ENCODE measurements around the gene SOX6.

SOX6 gene

GRCh38 chr11:16261836-16262644 lies 94.3 kb downstream of the SOX6 start:
- no peaks in the 10 kb centered on the region for H3K36me3 Mint-ChIP-seq (ENCODE audit: low read depth)
- H3K27ac Mint-ChIP-seq: no peak overlapping the region
- H3K4me1 Mint-ChIP-seq (ENCODE audit: low read depth): no peaks in the 10 kb centered on the region
- DNase-seq (ENCODE audit: low spot score): no peak
- no peak overlapping the region for H3K4me3 Mint-ChIP-seq
- H3K9me3 Mint-ChIP-seq: peaks cover 1% of the 10 kb centered on the region
- no peaks in the 10 kb centered on the region for H3K27me3 Mint-ChIP-seq (ENCODE audit: low read depth)

- Mint-ChIP-seq H3K27ac (no peak overlapping the region), H3K36me3 (ENCODE audit: low read depth) (no peaks in the 10 kb centered on the region), H3K27me3 (ENCODE audit: low read depth) (no peaks in the 10 kb centered on the region), H3K4me1 (ENCODE audit: low read depth) (no peaks in the 10 kb centered on the region), H3K9me3 (peaks cover 22% of the 10 kb centered on the region), H3K4me3 (no peak overlapping the region)
- no peak for DNase-seq (ENCODE audit: low spot score)
These were observed 104.0 kb downstream of the SOX6 start for GRCh38 chr11:16252373-16252772.

- Mint-ChIP-seq H3K9me3 (peaks cover 9% of the 10 kb centered on the region), H3K27ac (no peak overlapping the region), H3K4me3 (no peak overlapping the region), H3K36me3 (ENCODE audit: low read depth) (no peaks in the 10 kb centered on the region), H3K27me3 (ENCODE audit: low read depth) (no peaks in the 10 kb centered on the region), H3K4me1 (ENCODE audit: low read depth) (no peaks in the 10 kb centered on the region)
- DNase-seq (ENCODE audit: low spot score): no peak
These were observed 108.1 kb downstream of the SOX6 start for GRCh38 chr11:16248248-16248647.

- DNase-seq (ENCODE audit: low spot score): no peak
- no peaks in the 10 kb centered on the region for H3K4me1 Mint-ChIP-seq (ENCODE audit: low read depth)
These were observed 113.5 kb downstream of the SOX6 start for GRCh38 chr11:16242806-16243205.

DNA sequence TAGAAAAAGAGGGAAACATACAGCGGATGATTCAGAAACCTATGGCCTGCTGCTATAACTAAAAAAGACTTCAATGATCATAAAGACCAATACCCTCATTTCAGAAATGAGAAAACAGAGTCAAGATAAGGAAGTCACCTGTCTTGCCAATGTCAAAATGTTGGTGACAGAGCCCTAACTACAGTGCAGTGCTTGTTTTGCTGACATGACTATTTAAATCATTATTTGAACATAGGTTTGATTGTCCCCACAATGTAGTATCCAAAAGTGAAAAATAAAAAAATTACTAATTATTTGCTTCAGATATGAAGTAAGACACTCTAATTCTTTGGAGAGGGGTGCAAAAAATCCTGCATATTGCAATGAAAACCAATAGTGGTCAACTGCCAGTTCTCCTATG lies 115.7 kb downstream of the SOX6 start:
- H3K27me3 Mint-ChIP-seq (ENCODE audit: low read depth): no peaks in the 10 kb centered on the region
- no peaks in the 10 kb centered on the region for H3K9me3 Mint-ChIP-seq
- no peak overlapping the region for H3K27ac Mint-ChIP-seq
- no peak for DNase-seq (ENCODE audit: low spot score)
- no peaks in the 10 kb centered on the region for H3K4me1 Mint-ChIP-seq (ENCODE audit: low read depth)
- no peak overlapping the region for H3K4me3 Mint-ChIP-seq
- no peaks in the 10 kb centered on the region for H3K36me3 Mint-ChIP-seq (ENCODE audit: low read depth)

More at GRCh38 chr11:16242806-16243205, 113.5 kb downstream of the SOX6 start:
- no peaks in the 10 kb centered on the region for H3K9me3 Mint-ChIP-seq
- H3K27ac Mint-ChIP-seq: no peak overlapping the region
- H3K36me3 Mint-ChIP-seq (ENCODE audit: low read depth): no peaks in the 10 kb centered on the region
- H3K4me3 Mint-ChIP-seq: no peak overlapping the region
- H3K27me3 Mint-ChIP-seq (ENCODE audit: low read depth): no peaks in the 10 kb centered on the region

DNA sequence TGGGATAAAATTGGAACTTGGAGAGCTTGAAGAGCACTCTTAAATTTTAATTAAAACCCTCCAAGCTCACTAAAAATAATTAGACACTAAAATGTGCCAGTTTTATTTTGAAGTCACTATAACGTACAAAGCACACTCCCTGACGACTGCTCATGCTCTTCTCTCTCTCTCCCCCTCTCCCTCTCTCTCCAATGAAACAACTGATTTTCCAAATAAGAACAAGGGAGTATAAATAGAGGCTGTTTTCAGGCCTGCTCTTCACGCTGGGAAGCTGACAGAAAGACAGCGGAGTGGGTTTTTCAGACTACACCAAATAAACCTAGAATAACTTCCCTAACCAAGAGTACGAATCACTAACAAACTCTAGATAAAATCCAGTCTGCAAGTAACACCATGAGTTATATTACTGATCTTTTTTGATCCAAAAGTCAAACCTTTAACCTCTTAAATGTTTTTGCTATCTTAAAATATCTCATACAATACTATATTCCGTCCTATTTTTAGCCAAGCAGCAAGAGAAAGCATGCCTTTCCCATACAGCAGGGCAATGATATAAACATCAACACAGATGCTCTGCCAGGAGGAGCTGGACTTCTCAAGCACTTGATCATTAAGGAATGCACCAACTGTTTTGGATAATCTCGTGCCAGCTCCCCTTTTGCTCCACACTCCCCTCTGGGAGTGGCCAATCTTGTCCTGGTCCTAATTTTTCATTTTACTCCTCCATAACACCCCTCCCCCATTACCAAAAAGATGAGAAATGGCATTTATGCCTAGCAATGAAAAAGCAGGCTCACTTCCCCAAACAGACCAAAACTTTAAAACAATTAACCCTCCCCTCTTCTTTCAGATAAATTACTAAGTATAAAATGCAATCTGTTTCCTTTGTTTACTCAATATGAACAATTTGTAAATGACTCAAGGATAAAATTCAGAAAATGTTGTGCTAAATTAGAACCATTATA lies 116.9 kb downstream of the SOX6 start:
- no peaks in the 10 kb centered on the region for H3K9me3 Mint-ChIP-seq
- H3K27ac Mint-ChIP-seq: no peak overlapping the region
- H3K4me3 Mint-ChIP-seq: no peak overlapping the region

GRCh38 chr11:16226245-16226644 lies 130.1 kb downstream of the SOX6 start:
- no peak overlapping the region for H3K27ac Mint-ChIP-seq
- H3K27me3 Mint-ChIP-seq (ENCODE audit: low read depth): no peaks in the 10 kb centered on the region
- no peaks in the 10 kb centered on the region for H3K4me1 Mint-ChIP-seq (ENCODE audit: low read depth)
- no peak overlapping the region for H3K4me3 Mint-ChIP-seq
- DNase-seq (ENCODE audit: low spot score): no peak
- no peaks in the 10 kb centered on the region for H3K9me3 Mint-ChIP-seq
- H3K36me3 Mint-ChIP-seq (ENCODE audit: low read depth): no peaks in the 10 kb centered on the region

More for the DNA sequence above, 116.9 kb downstream of the SOX6 start:
- Mint-ChIP-seq H3K4me1 (ENCODE audit: low read depth) (no peaks in the 10 kb centered on the region), H3K36me3 (ENCODE audit: low read depth) (no peaks in the 10 kb centered on the region), H3K27me3 (ENCODE audit: low read depth) (no peaks in the 10 kb centered on the region)
- no peak for DNase-seq (ENCODE audit: low spot score)

GRCh38 chr11:16225623-16226022 lies 130.7 kb downstream of the SOX6 start:
- Mint-ChIP-seq H3K27me3 (ENCODE audit: low read depth) (no peaks in the 10 kb centered on the region), H3K36me3 (ENCODE audit: low read depth) (no peaks in the 10 kb centered on the region), H3K27ac (no peak overlapping the region), H3K4me1 (ENCODE audit: low read depth) (no peaks in the 10 kb centered on the region), H3K4me3 (no peak overlapping the region), H3K9me3 (no peaks in the 10 kb centered on the region)
- DNase-seq (ENCODE audit: low spot score): no peak

GRCh38 chr11:16223558-16223957 lies 132.8 kb downstream of the SOX6 start:
- Mint-ChIP-seq H3K27ac (no peak overlapping the region), H3K36me3 (ENCODE audit: low read depth) (no peaks in the 10 kb centered on the region), H3K27me3 (ENCODE audit: low read depth) (no peaks in the 10 kb centered on the region), H3K4me1 (ENCODE audit: low read depth) (no peaks in the 10 kb centered on the region), H3K4me3 (no peak overlapping the region), H3K9me3 (no peaks in the 10 kb centered on the region)
- DNase-seq (ENCODE audit: low spot score): no peak

- no peaks in the 10 kb centered on the region for H3K27me3 Mint-ChIP-seq (ENCODE audit: low read depth)
- H3K4me3 Mint-ChIP-seq: no peak overlapping the region
- H3K27ac Mint-ChIP-seq: no peak overlapping the region
- DNase-seq (ENCODE audit: low spot score): no peak
- H3K36me3 Mint-ChIP-seq (ENCODE audit: low read depth): no peaks in the 10 kb centered on the region
- no peaks in the 10 kb centered on the region for H3K9me3 Mint-ChIP-seq
- no peaks in the 10 kb centered on the region for H3K4me1 Mint-ChIP-seq (ENCODE audit: low read depth)
These were observed 138.7 kb downstream of the SOX6 start for GRCh38 chr11:16217631-16218030.

- H3K4me1 Mint-ChIP-seq (ENCODE audit: low read depth): no peaks in the 10 kb centered on the region
- no peaks in the 10 kb centered on the region for H3K9me3 Mint-ChIP-seq
- H3K27ac Mint-ChIP-seq: no peak overlapping the region
- no peak for DNase-seq (ENCODE audit: low spot score)
- no peaks in the 10 kb centered on the region for H3K36me3 Mint-ChIP-seq (ENCODE audit: low read depth)
- no peak overlapping the region for H3K4me3 Mint-ChIP-seq
- H3K27me3 Mint-ChIP-seq (ENCODE audit: low read depth): no peaks in the 10 kb centered on the region
These were observed 139.5 kb downstream of the SOX6 start for GRCh38 chr11:16216831-16217230.

DNA sequence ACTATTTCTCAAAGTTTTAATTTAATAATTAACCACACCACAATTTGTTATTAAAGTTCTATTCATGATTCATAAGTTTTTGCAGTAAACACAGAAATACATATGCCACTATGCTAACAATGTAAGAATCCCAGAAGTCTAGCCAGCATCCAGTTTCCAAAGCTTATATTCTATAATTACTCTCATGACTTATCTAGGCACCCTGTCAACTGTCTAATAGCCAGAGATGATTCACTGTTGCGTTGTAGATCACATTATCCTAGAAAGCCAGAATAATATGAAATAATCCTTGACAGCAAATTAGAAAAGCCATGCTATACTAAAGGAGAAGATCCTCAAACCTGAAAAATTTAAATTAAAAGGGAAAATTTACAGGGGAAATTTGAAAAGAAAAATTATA lies 141.0 kb downstream of the SOX6 start:
- Mint-ChIP-seq H3K27me3 (ENCODE audit: low read depth) (no peaks in the 10 kb centered on the region), H3K36me3 (ENCODE audit: low read depth) (no peaks in the 10 kb centered on the region), H3K9me3 (no peaks in the 10 kb centered on the region), H3K4me1 (ENCODE audit: low read depth) (no peaks in the 10 kb centered on the region), H3K4me3 (no peak overlapping the region), H3K27ac (no peak overlapping the region)
- no peak for DNase-seq (ENCODE audit: low spot score)

- no peak overlapping the region for H3K4me3 Mint-ChIP-seq
- H3K27me3 Mint-ChIP-seq (ENCODE audit: low read depth): no peaks in the 10 kb centered on the region
- H3K27ac Mint-ChIP-seq: no peak overlapping the region
- H3K36me3 Mint-ChIP-seq (ENCODE audit: low read depth): no peaks in the 10 kb centered on the region
- no peaks in the 10 kb centered on the region for H3K4me1 Mint-ChIP-seq (ENCODE audit: low read depth)
- DNase-seq (ENCODE audit: low spot score): no peak
- no peaks in the 10 kb centered on the region for H3K9me3 Mint-ChIP-seq
These were observed 144.9 kb downstream of the SOX6 start for GRCh38 chr11:16211407-16211806.

GRCh38 chr11:16204261-16204660 lies 152.1 kb downstream of the SOX6 start:
- H3K27ac Mint-ChIP-seq: no peak overlapping the region
- H3K36me3 Mint-ChIP-seq (ENCODE audit: low read depth): no peaks in the 10 kb centered on the region
- no peaks in the 10 kb centered on the region for H3K27me3 Mint-ChIP-seq (ENCODE audit: low read depth)
- no peaks in the 10 kb centered on the region for H3K9me3 Mint-ChIP-seq
- H3K4me3 Mint-ChIP-seq: no peak overlapping the region
- no peaks in the 10 kb centered on the region for H3K4me1 Mint-ChIP-seq (ENCODE audit: low read depth)
- DNase-seq (ENCODE audit: low spot score): no peak

Measured in T-helper 2 cell treated with Interferon-gamma antibody and Interleukin-4, amounts not matched to agents 5 μg/mL and 100 μg/mL, for 36 hours (primary cell).